Measurements from ENCODE around the gene TSPAN5.

TSPAN5 gene

GRCh38 chr4:98642991-98643426 lies 15.4 kb downstream of the TSPAN5 start:
- DNase-seq = no peak

- no peak for DNase-seq
Measured at GRCh38 chr4:98641906-98642668, 16.3 kb downstream of the TSPAN5 start.

- no peak for DNase-seq
Measured at GRCh38 chr4:98641376-98641775, 17.0 kb downstream of the TSPAN5 start.

GRCh38 chr4:98639523-98639922 lies 18.9 kb downstream of the TSPAN5 start:
- DNase-seq = no peak

- no peak for DNase-seq
Measured at GRCh38 chr4:98639108-98639507, 19.3 kb downstream of the TSPAN5 start.

- no peak for DNase-seq
Measured at GRCh38 chr4:98638661-98639060, 19.8 kb downstream of the TSPAN5 start.

- no peak for DNase-seq
Measured at GRCh38 chr4:98634061-98634460, 24.4 kb downstream of the TSPAN5 start.

- DNase-seq = no peak
Measured at GRCh38 chr4:98633159-98633558, 25.3 kb downstream of the TSPAN5 start.

GRCh38 chr4:98632258-98632657 lies 26.2 kb downstream of the TSPAN5 start:
- no peak for DNase-seq

- DNase-seq = no peak
Measured at GRCh38 chr4:98631506-98631905, 26.9 kb downstream of the TSPAN5 start.

- no peak for DNase-seq
Measured at GRCh38 chr4:98630737-98631454, 27.5 kb downstream of the TSPAN5 start.

GRCh38 chr4:98627531-98628257 lies 30.7 kb downstream of the TSPAN5 start:
- DNase-seq = no peak

GRCh38 chr4:98626350-98626749 lies 32.1 kb downstream of the TSPAN5 start:
- no peak for DNase-seq

GRCh38 chr4:98625920-98626319 lies 32.5 kb downstream of the TSPAN5 start:
- DNase-seq = no peak

GRCh38 chr4:98625399-98625798 lies 33.0 kb downstream of the TSPAN5 start:
- no peak for DNase-seq

GRCh38 chr4:98624642-98625041 lies 33.8 kb downstream of the TSPAN5 start:
- DNase-seq = no peak

- DNase-seq = no peak
Measured at GRCh38 chr4:98624144-98624543, 34.3 kb downstream of the TSPAN5 start.

GRCh38 chr4:98623126-98623802 lies 35.1 kb downstream of the TSPAN5 start:
- DNase-seq = no peak

GRCh38 chr4:98620087-98620784 lies 38.2 kb downstream of the TSPAN5 start:
- no peak for DNase-seq

- no peak for DNase-seq
Measured at GRCh38 chr4:98619180-98619579, 39.2 kb downstream of the TSPAN5 start.

GRCh38 chr4:98618680-98619079 lies 39.7 kb downstream of the TSPAN5 start:
- no peak for DNase-seq

GRCh38 chr4:98617358-98618047 lies 40.9 kb downstream of the TSPAN5 start:
- DNase-seq = no peak
